HEK293T (cell line): ENCODE data around the gene LSG1.

ENCODE experiments used
- CTCF ChIA-PET: fragments of 350-600 bp; formaldehyde crosslinking; extraction: SDS; loops from one replicate; lab custom pipeline; 2021; ENCODE audit warnings: antibody characterized with exemption, inconsistent platforms; lab: Yijun Ruan, JAX
- POLR2A ChIA-PET: fragments of 350-600 bp; formaldehyde crosslinking; extraction: SDS; loops from one replicate; lab custom pipeline; 2020; ENCODE audit warnings: antibody characterized with exemption, inconsistent platforms; lab: Yijun Ruan, JAX
- DNase-seq: peaks from one replicate; pipeline ENCODE4 v3.0.0; 2012; ENCODE audit warnings: mixed read lengths; ENCODE audit errors: extremely low spot score
- ARNT ChIP-seq: fragments of 450-650 bp; IDR thresholded peaks from 2 replicates; pipeline ENCODE4 v1.6.1; 2017; ENCODE audit warnings: mild to moderate bottlenecking
- BHLHE40 ChIP-seq: fragments of 450-650 bp; IDR thresholded peaks from 2 replicates; pipeline ENCODE4 v1.6.1; 2016; ENCODE audit warnings: mild to moderate bottlenecking, moderate library complexity, borderline replicate concordance
- CTBP1 ChIP-seq: fragments of 450-650 bp; IDR thresholded peaks from 2 replicates; pipeline ENCODE4 v1.6.1; 2016; ENCODE audit warnings: borderline replicate concordance
- ELF4 ChIP-seq: fragments of 450-650 bp; IDR thresholded peaks from 2 replicates; pipeline ENCODE4 v1.6.1; 2017; ENCODE audit warnings: antibody characterized with exemption
- FOXA1 ChIP-seq: fragments of 450-650 bp; IDR thresholded peaks from 2 replicates; pipeline ENCODE4 v1.6.1; 2016; ENCODE audit warnings: mild to moderate bottlenecking
- FOXK2 ChIP-seq: fragments of 450-650 bp; IDR thresholded peaks from 2 replicates; pipeline ENCODE4 v1.6.1; 2016; ENCODE audit warnings: mild to moderate bottlenecking
- FOXM1 ChIP-seq: fragments of 450-650 bp; IDR thresholded peaks from 2 replicates; pipeline ENCODE4 v1.6.1; 2017; ENCODE audit warnings: mild to moderate bottlenecking, borderline replicate concordance
- L3MBTL2 ChIP-seq: fragments of 450-650 bp; conservative IDR thresholded peaks from 2 replicates; pipeline ENCODE4 v1.6.1; 2016; ENCODE audit warnings: mild to moderate bottlenecking
- LEF1 ChIP-seq: fragments of 450-650 bp; IDR thresholded peaks from 2 replicates; pipeline ENCODE4 v1.6.1; 2017; ENCODE audit warnings: mild to moderate bottlenecking, borderline replicate concordance
- NFRKB ChIP-seq: fragments of 450-650 bp; IDR thresholded peaks from 2 replicates; pipeline ENCODE4 v1.6.1; 2016; ENCODE audit warnings: mild to moderate bottlenecking, moderate library complexity
- SUZ12 ChIP-seq: fragments of 450-650 bp; IDR thresholded peaks from 2 replicates; pipeline ENCODE4 v1.6.1; 2016; ENCODE audit warnings: mild to moderate bottlenecking
- TARDBP ChIP-seq: fragments of 450-650 bp; IDR thresholded peaks from 2 replicates; pipeline ENCODE4 v1.6.1; 2016
- ZNF384 ChIP-seq: fragments of 450-650 bp; IDR thresholded peaks from 2 replicates; pipeline ENCODE4 v1.6.1; 2016
- TF ChIP-seq, protein P1 (sequence below): fragments of 450-650 bp; IDR thresholded peaks from 2 replicates; pipeline ENCODE4 v1.6.1; 2016

Gene LSG1

GRCh38 chr3:194685718-194686413 lies 13.9 kb upstream of the LSG1 start, which contains the start of gene FAM43A:
TSS of gene FAM43A (plus strand) at chr3:194685883. CDS start at chr3:194686827, 944 bp downstream.
- POLR2A ChIA-PET, result interaction anchor here (0.7 to 1.4 kb wide), 5 partner anchors 12 to 577 kb away, joined by 3 to 4 read pairs (median 3); no protein-coding TSS in a partner anchor
- TF ChIP-seq CTBP1, result no peak
- peak; percentile 62 for TF ChIP-seq ELF4
- no peak for TF ChIP-seq BHLHE40
- no peak for TF ChIP-seq LEF1
- no peak for TF ChIP-seq FOXK2
- peak; percentile 79 for DNase-seq
- CTCF ChIA-PET, result interaction anchor here (0.6 to 0.7 kb wide), 2 partner anchors 124 to 836 kb away, joined by 3 read pairs; no protein-coding TSS in a partner anchor

DNA sequence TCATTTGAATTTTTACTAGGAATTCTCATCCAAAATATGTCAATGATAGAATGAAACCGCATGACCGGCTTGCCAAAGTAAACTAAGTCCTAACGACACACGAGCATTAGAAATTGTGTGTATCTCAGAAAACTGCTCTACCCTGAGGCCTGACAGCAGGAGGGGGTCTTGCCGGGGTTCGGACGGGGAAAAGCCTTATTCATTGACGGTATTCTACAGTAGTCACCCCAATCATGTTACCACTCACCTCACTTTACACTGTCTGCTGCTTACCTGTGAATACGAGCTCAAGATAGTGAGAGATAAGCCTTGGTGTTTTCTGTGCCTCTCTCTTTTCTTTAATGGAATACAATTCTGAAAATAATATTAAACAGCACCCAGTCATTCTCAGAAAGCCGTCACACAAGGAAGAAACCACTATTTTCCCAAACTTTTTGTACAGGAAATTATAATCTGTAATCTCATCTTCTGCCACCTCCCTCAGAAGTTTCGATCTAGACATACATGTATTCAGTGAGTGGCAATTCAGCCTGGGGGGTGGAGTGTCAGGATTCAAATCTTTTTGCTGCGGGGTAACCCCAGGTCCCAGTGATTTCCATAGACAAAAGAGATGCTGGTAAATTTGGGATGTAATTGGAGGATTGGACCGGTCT lies 13.2 kb upstream of the LSG1 start:
- POLR2A ChIA-PET, result interaction anchor here (1.0 kb wide), 1 partner anchor 23 kb away, joined by 3 read pairs; no protein-coding TSS in a partner anchor
- CTCF ChIA-PET, result interaction anchor here (0.6 kb wide), 1 partner anchor 125 kb away, joined by 3 read pairs; no protein-coding TSS in a partner anchor
- DNase-seq, result no peak
- TF ChIP-seq L3MBTL2 (peak; percentile 76), FOXK2 (no peak)

DNA sequence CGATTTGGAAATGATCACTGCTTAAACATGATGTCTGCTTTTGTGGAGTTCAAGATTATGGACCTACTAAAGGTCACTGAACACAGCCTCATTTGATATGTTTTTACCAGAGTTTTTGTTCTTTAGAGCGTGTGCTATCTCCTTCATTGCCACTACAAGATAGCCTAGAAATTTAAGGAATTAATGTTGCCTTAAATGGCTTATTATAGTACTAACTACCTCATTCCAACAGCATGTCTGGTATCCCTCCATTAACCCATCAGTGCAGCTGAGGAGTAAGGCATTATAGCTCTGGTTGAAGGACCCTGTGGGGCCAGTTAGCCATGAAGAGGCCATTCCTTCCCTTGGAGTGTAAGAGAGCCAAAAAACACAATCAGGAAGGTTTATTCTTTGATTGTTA lies 11.4 kb upstream of the LSG1 start:
- no peak for TF ChIP-seq LEF1
- TF ChIP-seq L3MBTL2, result no peak
- TF ChIP-seq ZNF384, result no peak
- ChIA-PET POLR2A (interaction anchor here (1.4 to 1.6 kb wide), 2 partner anchors 11 to 86 kb away, joined by 5 to 8 read pairs; partner anchors contain the start of gene LSG1), CTCF (interaction anchor here (0.6 to 1.9 kb wide), 7 partner anchors 8 to 588 kb away, joined by 3 to 13 read pairs (median 3); partner anchors contain the start of genes LSG1 and XXYLT1)
- no peak for DNase-seq

- ChIA-PET CTCF (interaction anchor here (0.5 to 1.9 kb wide), 16 partner anchors 9 to 588 kb away, joined by 3 to 13 read pairs (median 3); partner anchors contain the start of genes LSG1 and XXYLT1), POLR2A (interaction anchor here (0.7 to 1.6 kb wide), 3 partner anchors 11 to 87 kb away, joined by 5 to 8 read pairs (median 5); partner anchors contain the start of gene LSG1)
- no peak for TF ChIP-seq BHLHE40
- no peak for TF ChIP-seq SUZ12
- TF ChIP-seq, protein P1, sequence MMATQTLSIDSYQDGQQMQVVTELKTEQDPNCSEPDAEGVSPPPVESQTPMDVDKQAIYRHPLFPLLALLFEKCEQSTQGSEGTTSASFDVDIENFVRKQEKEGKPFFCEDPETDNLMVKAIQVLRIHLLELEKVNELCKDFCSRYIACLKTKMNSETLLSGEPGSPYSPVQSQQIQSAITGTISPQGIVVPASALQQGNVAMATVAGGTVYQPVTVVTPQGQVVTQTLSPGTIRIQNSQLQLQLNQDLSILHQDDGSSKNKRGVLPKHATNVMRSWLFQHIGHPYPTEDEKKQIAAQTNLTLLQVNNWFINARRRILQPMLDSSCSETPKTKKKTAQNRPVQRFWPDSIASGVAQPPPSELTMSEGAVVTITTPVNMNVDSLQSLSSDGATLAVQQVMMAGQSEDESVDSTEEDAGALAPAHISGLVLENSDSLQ, result no peak
- TF ChIP-seq ARNT, result no peak
- no peak for TF ChIP-seq FOXA1
- no peak for TF ChIP-seq CTBP1
- no peak for TF ChIP-seq ZNF384
- no peak for TF ChIP-seq LEF1
- TF ChIP-seq FOXM1, result no peak
- DNase-seq, result peak; percentile 58
These were observed 10.8 kb upstream of the LSG1 start for GRCh38 chr3:194682694-194683310.

DNA sequence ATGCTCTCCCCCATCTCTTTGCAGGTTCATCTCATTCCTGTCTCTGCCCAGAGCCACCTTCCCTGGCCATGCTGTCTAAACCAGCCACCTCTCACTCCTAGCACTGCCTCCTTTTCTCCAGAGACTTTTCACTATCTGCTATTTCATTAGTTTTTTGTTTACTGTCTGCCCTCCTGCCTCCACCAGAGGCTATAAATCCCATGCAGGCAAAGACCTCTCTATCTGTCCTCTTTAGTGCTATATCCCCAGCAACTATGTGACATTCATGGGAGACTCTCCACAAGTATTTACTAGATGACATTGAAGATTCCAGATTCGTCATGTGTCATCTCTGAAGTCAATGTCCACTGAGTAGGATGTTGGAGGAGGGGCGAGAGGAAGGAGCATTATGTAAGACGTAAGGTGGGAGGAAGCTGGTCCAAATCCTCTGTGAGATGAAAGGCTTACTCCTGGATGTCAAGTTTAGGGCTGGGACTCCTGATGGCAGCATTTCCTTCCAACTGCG lies 10.2 kb upstream of the LSG1 start:
- POLR2A ChIA-PET, result interaction anchor here (0.7 to 1.4 kb wide), 2 partner anchors 10 to 87 kb away, joined by 5 to 8 read pairs; partner anchors contain the start of gene LSG1

DNA sequence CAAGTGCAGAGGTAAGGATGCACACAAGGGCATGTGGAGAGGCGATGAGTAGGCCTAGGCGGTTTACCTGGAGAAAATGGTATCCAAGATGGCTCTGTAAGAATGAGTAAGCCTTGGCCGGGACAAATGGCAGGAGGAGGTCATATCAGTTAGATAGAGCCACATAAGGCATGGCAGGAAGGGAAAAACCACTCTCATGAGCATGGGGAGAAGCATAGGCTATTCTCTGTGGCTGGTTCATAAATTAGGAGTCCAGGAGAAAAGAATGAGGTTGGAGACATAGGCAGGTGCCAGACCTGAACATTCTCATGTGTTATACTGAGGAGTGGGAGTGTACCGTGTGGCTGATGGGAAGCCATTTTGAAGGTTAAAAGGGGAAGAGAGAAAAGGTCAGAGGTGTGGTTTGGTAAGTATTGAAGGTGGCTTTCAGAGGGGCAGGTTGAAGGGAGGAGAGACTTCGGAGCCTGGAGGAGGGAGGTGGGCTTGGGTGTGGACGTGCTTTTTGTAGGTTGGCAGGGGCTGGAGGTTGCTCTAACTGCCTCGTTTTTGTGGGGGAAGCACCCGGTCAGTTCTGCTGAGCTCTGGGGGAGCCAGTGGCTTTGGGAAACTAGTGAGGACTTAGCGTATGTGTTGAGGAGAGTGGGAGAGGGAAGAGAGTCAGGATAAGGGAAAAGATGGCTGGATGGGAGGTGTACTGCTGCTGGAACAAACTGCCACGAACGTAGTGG lies 9.1 kb upstream of the LSG1 start:
- ChIA-PET CTCF (no interaction called here), POLR2A (no interaction called here)
- TF ChIP-seq FOXK2 (no peak), TARDBP (no peak)
- no peak for DNase-seq

More for the DNA sequence above, 10.2 kb upstream of the LSG1 start:
- CTCF ChIA-PET, result interaction anchor here (0.5 to 1.9 kb wide), 13 partner anchors 10 to 588 kb away, joined by 3 to 13 read pairs (median 3); partner anchors contain the start of gene LSG1
- TF ChIP-seq BHLHE40 (no peak), NFRKB (no peak), ELF4 (no peak), FOXK2 (no peak), TARDBP (no peak), FOXM1 (no peak), FOXA1 (no peak)
- DNase-seq, result no peak

DNA sequence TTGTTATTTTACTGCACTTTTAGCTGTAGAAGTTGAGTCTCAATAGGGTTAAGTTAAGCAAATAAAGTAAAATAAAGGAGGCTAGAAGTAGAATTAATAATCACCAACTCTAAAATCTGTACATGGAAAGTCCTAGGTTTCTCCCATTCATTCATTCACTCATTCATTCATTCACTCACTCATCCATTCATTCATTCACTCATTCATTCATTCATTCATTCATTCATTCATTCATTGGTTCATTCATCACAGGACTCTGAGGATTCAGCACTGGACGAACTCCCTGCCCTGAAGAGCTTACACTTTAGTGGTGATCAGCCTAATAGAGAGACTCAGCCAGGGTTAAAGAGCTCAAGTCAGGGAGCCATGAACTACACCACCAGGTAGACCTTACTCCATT lies 4.5 kb upstream of the LSG1 start:
- no peak for DNase-seq
- POLR2A ChIA-PET, result no interaction called here
- TF ChIP-seq TARDBP (no peak), BHLHE40 (no peak), CTBP1 (no peak), L3MBTL2 (no peak)
- CTCF ChIA-PET, result interaction anchor here (0.6 kb wide), 1 partner anchor 98 kb away, joined by 5 read pairs; no protein-coding TSS in a partner anchor
